ENCODE data around the gene TMSB10.

- TF ChIP-seq CTCF (IDR thresholded peaks at IDR 0.05): no peak
- TF ChIP-seq POLR2A (IDR thresholded peaks at IDR 0.05): no peak
Observed at GRCh38 chr2:84870306-84870705, 35.1 kb upstream of the TMSB10 start.
